GM21576 (cell line): ENCODE measurements around the gene DACT2.

Source experiments
- ATAC-seq: cut with Tn5 transposase; IDR thresholded peaks from one replicate; pipeline ENCODE4 v1.9.1; 2021; ENCODE audit warnings: mild to moderate bottlenecking, moderate library complexity; ENCODE audit not compliant: unreplicated experiment

The DACT2 gene

GRCh38 chr6:168353041-168353440, 33.5 kb upstream of the DACT2 start:
- no peak for ATAC-seq

GRCh38 chr6:168352096-168352495, 32.5 kb upstream of the DACT2 start:
- ATAC-seq: no peak

GRCh38 chr6:168349718-168350210, 30.2 kb upstream of the DACT2 start:
- ATAC-seq: no peak

- ATAC-seq: no peak
Measured at GRCh38 chr6:168348186-168348585, 28.6 kb upstream of the DACT2 start.

- no peak for ATAC-seq
Measured at GRCh38 chr6:168347615-168348014, 28.0 kb upstream of the DACT2 start.

- ATAC-seq: no peak
Measured at GRCh38 chr6:168347053-168347452, 27.5 kb upstream of the DACT2 start.

GRCh38 chr6:168345896-168346754, 26.5 kb upstream of the DACT2 start:
- ATAC-seq: no peak

- no peak for ATAC-seq
Measured at GRCh38 chr6:168345266-168345665, 25.7 kb upstream of the DACT2 start.

- ATAC-seq: no peak
Measured at GRCh38 chr6:168344338-168344737, 24.8 kb upstream of the DACT2 start.

GRCh38 chr6:168343239-168344150, 23.9 kb upstream of the DACT2 start:
- ATAC-seq: no peak

- no peak for ATAC-seq
Measured at GRCh38 chr6:168342636-168343035, 23.1 kb upstream of the DACT2 start.

GRCh38 chr6:168341280-168341900, 21.8 kb upstream of the DACT2 start:
- no peak for ATAC-seq

- no peak for ATAC-seq
Measured at GRCh38 chr6:168340819-168341218, 21.2 kb upstream of the DACT2 start.

- no peak for ATAC-seq
Measured at GRCh38 chr6:168338777-168339176, 19.2 kb upstream of the DACT2 start.

GRCh38 chr6:168336967-168337366, 17.4 kb upstream of the DACT2 start:
- no peak for ATAC-seq

- no peak for ATAC-seq
Measured at GRCh38 chr6:168333989-168334388, 14.4 kb upstream of the DACT2 start.

- no peak for ATAC-seq
Measured at GRCh38 chr6:168333491-168333890, 13.9 kb upstream of the DACT2 start.

- no peak for ATAC-seq
Measured at GRCh38 chr6:168333039-168333438, 13.5 kb upstream of the DACT2 start.

- no peak for ATAC-seq
Measured at GRCh38 chr6:168332020-168332419, 12.4 kb upstream of the DACT2 start.

- ATAC-seq: no peak
Measured at GRCh38 chr6:168331058-168331457, 11.5 kb upstream of the DACT2 start.

GRCh38 chr6:168330403-168330802, 10.8 kb upstream of the DACT2 start:
- no peak for ATAC-seq
